Neural progenitor cell (in vitro differentiated cells): ENCODE results near the gene SRSF1.

Source experiments
- CTCF ChIP-seq: fragments of 200-600 bp; sonication (generic); IDR thresholded peaks from 2 replicates; pipeline ENCODE4 v1.5.1; 2017; ENCODE audit warnings: antibody characterized with exemption, mild to moderate bottlenecking
- EZH2 ChIP-seq: fragments of 200-600 bp; sonication (generic); IDR thresholded peaks from 2 replicates; pipeline ENCODE4 v1.6.1; 2017; ENCODE audit warnings: antibody characterized with exemption, mild to moderate bottlenecking, moderate library complexity
- EZH2phosphoT487 ChIP-seq: fragments of 200-600 bp; sonication (generic); IDR thresholded peaks from 2 replicates; pipeline ENCODE4 v1.6.1; 2017; ENCODE audit warnings: antibody characterized with exemption

- TF ChIP-seq CTCF (no peak), EZH2phosphoT487 (no peak), EZH2 (no peak)
Observed at GRCh38 chr17:58046239-58047094, 39.4 kb upstream of the SRSF1 start.
